Breast epithelium (tissue), 3 donors: Measurements from ENCODE around the gene TUBA4A.

Experiments used
- CTCF ChIP-seq, 3 donors: fragments of 450-650 bp; IDR thresholded peaks; one replicate each; pipeline ENCODE4 v1.5.1; 2016 to 2017; ENCODE audit warnings: antibody characterized with exemption in 3 of 3, mild to moderate bottlenecking in 3 of 3, moderate library complexity in 3 of 3
- POLR2AphosphoS5 ChIP-seq, 3 donors: sonication (generic); formaldehyde crosslinking; IDR thresholded peaks; one replicate each; pipeline ENCODE4 v1.6.1; 2017; ENCODE audit warnings: antibody characterized with exemption in 3 of 3

GRCh38 chr2:219245899-219246230 lies 7.9 kb downstream of the TUBA4A start:
- no peak for TF ChIP-seq POLR2AphosphoS5 (IDR thresholded peaks at IDR 0.05)
- no peak for TF ChIP-seq CTCF (IDR thresholded peaks at IDR 0.05)
